Ishikawa (cell line): Measurements from ENCODE around the gene ASS1.

Experiments used
- CREB1 ChIP-seq: IDR thresholded peaks from 2 replicates; pipeline ENCODE4 v1.6.1; 2012; ENCODE audit warnings: low read depth
- EGR1 ChIP-seq: IDR thresholded peaks from 2 replicates; pipeline ENCODE4 v1.6.1; 2012
- EP300 ChIP-seq: IDR thresholded peaks from 2 replicates; pipeline ENCODE4 v1.6.1; 2012; ENCODE audit warnings: borderline replicate concordance
- RAD21 ChIP-seq: IDR thresholded peaks from 2 replicates; pipeline ENCODE4 v1.6.1; 2012; ENCODE audit warnings: low read depth
- TAF1 ChIP-seq: IDR thresholded peaks from 2 replicates; pipeline ENCODE4 v1.6.1; 2012; ENCODE audit warnings: low read depth, mild to moderate bottlenecking
- TCF12 ChIP-seq: IDR thresholded peaks from 2 replicates; pipeline ENCODE4 v1.6.1; 2012; ENCODE audit warnings: low read depth
- TEAD4 ChIP-seq: IDR thresholded peaks from 2 replicates; pipeline ENCODE4 v1.6.1; 2012
- YY1 ChIP-seq: IDR thresholded peaks from 2 replicates; pipeline ENCODE4 v1.6.1; 2012; ENCODE audit warnings: low read depth
- TF ChIP-seq, protein P1 (sequence below): IDR thresholded peaks from 2 replicates; pipeline ENCODE4 v1.6.1; 2012

DNA sequence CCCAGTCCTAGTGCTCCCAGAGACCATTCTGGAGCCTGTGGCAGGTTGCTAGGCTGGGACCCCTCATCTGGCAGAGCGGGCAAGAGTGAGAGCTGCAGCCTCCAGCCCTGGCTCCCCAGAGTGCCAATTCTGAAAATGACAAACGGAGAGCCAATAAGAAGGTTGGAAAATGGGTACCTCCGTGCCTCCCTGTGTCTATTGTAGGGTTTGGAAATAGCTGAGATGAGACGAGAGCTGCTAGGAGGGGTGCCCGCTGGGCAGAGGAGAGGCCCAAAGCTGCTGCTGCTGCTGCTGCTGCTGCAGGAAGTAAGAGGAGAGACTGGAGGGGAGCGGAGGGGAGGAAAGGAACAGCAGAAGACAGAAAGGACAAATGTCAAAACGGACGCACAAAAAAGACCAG is 98.6 kb downstream of the ASS1 start:
- TF ChIP-seq EGR1, result no peak
- no peak for TF ChIP-seq EP300
- TF ChIP-seq RAD21, result no peak
- no peak for TF ChIP-seq YY1
- TF ChIP-seq CREB1, result no peak
- TF ChIP-seq, protein P1, sequence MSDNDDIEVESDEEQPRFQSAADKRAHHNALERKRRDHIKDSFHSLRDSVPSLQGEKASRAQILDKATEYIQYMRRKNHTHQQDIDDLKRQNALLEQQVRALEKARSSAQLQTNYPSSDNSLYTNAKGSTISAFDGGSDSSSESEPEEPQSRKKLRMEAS, result no peak
- no peak for TF ChIP-seq TCF12
- no peak for TF ChIP-seq TAF1
- no peak for TF ChIP-seq TEAD4
